Peyer's patch (tissue), 4 donors: Measurements from ENCODE around the gene APOBEC2.

Experiments
- CTCF ChIP-seq, 6 experiments: fragments of 450-650 bp in 4 of 6; fragments of 200-600 bp in 2 of 6; sonication (generic) in 1 of 6; IDR thresholded peaks; one replicate each; pipeline ENCODE4 v1.5.1; 2017 to 2019; ENCODE audit warnings: antibody characterized with exemption in 6 of 6, mild to moderate bottlenecking in 3 of 6, moderate library complexity in 1 of 6
- POLR2A ChIP-seq, 2 donors: fragments of 450-650 bp; IDR thresholded peaks; one replicate each; pipeline ENCODE4 v1.5.1; 2017; ENCODE audit warnings: antibody characterized with exemption in 2 of 2, mild to moderate bottlenecking in 2 of 2, moderate library complexity in 2 of 2

DNA sequence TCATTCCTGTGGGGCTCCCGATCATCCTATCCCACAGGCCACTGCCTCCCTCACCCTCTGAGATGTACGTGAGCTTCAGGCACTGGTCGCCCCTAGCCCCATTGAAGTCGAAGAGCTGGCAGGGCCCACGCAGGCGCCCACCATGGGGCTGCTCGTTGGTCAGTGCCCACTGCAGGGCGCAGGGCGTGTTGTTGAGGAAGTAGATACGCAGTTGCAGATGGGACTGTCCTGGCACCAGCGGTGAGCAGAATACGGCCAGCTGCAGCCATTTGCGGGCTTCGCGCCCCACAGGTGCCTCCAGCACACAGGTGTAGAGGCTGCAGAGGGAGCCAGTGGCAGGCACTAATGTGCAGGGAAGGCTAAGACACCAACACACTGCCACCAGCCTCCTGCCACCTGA is 20.2 kb upstream of the APOBEC2 start:
- TF ChIP-seq CTCF (IDR thresholded peaks at IDR 0.05) (no peak), POLR2A (IDR thresholded peaks at IDR 0.05) (no peak)
